HG03196 (cell line): Measurements from ENCODE around the gene SLC35E4.

ENCODE experiments used
- ATAC-seq: cut with Tn5 transposase; IDR thresholded peaks from one replicate; pipeline ENCODE4 v1.9.1; 2021; ENCODE audit not compliant: unreplicated experiment

Gene SLC35E4

DNA sequence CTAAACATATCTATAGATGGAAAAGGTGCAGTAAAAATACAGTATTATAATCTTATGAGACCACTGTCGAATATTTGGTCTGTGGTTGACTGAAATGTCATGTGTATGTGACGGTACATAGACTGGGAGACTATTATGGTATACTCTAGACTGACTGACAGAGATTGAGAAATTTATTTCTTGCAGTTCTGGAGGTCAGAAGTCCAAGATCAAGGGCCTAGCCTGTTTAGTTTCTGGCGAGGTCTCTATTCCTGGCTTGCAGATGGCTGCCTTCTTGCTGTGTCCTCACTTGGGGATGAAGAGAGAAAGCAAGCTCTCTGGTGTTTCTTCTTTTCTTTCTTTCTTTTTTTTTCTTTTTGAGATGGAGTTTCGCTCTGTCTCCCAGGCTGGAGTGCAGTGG lies 51.8 kb downstream of the SLC35E4 start:
- no peak for ATAC-seq

DNA sequence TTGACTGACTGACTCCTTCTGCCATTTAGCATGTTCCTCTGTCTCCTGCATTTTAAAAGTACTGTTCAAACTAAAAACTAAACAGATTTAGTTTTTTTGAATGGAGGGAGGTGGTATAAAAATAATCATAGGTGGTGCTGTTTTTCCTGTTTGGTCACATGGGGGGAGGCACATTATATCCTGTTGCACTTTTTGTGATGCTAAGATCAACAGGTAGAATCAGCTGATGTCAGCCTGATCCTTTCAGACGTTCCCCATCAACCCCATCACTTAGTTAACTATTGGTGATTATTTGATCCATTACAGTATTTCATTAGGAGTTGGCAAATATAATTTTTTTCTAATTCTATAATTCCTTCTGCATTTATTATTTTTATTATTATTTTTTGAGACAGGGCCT lies 54.0 kb downstream of the SLC35E4 start:
- ATAC-seq: no peak

DNA sequence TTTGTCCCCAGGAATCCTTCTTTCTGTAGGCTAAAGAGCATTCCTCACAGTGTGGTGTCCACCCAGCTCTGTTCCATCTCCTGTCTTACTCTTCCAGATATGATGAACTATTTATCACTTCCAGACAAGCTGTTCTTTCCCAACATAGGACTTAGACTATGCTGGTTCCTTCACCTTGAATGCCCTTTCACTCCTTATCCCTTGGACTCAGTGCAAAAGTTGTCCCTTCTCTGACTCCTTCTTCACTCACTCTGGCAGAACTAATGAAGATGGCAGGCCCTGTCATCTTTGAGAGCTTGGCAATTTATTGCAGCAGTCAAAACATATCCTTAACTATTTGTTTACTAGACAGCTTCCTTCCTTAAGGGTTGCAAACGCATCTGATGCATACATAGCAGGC lies 55.6 kb downstream of the SLC35E4 start:
- no peak for ATAC-seq

DNA sequence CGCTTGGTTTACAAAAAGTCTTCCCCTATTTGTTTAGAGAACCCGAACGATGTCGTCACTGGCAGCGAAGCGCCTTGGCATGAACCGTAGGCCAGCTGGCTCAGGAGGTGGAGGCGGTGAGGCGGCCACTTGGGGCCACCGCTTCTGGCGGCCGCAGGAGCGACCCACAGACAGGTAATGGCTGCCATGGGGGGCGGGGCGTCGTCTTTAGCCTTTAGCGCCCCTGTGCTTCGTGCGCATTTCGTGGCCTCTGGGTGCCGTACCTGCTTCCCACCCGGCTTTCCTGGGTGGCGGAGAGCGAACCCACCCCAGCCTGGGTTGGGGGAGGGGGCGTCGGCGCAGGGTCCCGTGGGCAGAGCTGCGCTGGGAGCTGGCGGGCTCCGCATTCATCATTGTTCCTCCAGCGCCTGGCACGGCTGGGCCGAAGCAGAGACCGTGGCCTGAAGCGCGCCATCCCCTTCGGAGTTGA lies 58.6 kb downstream of the SLC35E4 start:
- no peak for ATAC-seq

DNA sequence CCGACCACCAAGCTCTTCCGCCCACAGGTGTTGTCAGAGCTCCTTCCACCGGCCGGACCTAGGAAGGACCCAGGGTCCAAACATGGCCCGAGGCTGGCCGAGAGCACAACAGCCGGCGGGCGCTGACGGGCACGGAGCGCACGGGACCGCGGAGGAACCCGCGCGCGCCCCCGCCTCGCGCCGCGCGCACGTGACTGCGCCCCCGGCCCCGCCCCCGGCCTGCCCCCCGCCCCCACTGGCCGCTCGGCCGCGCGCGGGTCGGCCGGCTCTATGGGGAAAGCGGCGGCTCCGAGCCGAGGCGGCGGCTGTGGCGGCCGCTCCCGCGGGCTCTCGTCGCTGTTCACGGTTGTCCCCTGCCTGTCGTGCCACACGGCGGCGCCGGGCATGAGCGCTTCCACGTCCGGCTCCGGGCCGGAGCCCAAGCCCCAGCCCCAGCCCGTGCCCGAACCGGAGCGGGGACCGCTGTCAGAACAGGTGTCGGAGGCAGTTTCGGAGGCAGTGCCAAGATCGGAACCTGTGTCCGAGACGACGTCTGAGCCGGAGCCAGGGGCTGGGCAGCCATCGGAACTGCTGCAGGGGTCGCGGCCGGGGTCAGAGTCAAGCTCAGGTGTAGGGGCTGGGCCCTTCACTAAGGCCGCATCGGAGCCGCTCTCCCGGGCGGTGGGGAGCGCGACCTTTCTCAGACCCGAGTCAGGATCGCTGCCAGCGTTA lies 59.2 kb downstream of the SLC35E4 start, which contains the start of gene OSBP2:
Gene OSBP2, plus strand, starts transcription at position 235 of the 711 bp plus-strand sequence. Its CDS starts 36 bp downstream, at position 271.
- ATAC-seq: no peak

DNA sequence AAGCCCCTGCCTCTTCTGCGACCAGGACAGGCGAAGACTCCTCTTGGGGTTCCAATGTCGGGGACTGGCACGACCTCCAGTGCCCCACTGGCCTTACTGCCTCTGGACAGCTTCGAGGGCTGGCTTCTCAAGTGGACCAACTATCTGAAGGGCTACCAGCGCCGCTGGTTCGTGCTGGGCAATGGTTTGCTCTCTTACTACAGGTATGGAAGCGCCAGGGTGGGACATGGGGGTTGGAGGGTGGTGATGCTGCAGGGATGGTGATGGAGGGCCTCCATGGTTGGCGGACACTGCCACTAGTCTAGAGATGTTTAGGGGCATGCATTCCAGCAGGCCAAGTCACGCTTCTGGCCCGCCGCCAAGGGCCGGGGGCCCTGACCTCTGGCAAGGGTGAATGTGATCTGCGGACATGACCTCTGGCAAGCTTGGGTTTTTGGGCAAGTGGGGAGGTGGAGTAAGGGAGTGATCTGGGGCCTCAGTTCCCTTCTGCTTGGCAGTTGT lies 59.8 kb downstream of the SLC35E4 start:
- ATAC-seq: no peak

DNA sequence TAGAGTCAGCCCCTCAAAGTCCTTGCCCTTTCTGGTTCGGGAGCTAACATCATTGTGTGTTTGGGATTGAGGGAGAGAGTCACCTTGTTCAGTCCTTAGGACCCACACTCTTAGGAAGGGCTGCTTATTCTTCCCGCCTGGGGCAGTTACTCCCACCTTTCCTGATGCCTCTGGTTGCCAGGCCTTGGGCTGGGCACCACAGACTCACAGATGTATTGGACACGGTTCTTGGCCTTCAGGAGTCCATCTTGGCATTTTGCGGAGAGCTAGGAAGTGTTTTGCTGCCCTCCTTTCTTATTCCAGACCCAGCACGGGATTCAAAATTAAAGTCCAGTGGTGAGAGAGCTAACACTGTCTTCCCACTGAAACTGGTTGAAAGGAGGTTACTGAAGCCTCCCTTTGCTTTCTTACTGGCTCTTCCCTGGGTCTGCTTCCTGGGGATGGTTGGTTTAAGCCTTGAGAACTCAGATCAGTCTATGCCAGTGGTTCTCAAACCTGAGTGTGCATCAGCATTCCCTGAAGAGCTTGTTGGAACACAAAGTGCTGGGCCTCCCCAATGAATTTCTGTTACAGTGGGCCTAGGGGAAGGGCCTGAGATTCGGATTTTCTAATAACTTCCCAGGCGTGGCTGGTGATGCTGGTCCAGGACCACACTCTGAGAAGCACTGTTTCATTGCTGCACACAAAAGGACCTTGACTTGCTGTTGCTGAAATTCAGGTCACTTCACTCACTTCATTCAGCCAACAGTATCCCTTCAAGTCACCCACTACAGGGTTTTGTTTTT lies 60.5 kb downstream of the SLC35E4 start:
- ATAC-seq: no peak
